HCT116 (cell line): ENCODE measurements around the gene MGME1. TPM values are rescaled to one million over a fixed set of nuclear protein-coding genes. Genes with fewer than 3 reads are reported as not detected.

Source experiments
- ATAC-seq: fragments of 200-7000 bp; cut with Tn5 transposase; 2 replicates; pipeline ENCODE4 v1.9.1; 2020; ENCODE audit warnings: mild to moderate bottlenecking, moderate library complexity
- BruUV-seq: library from RNA; stranded (reverse); fragments of 400-500 nt; replicated peaks from 2 replicates; lab custom pipeline; 2021; lab: Mats Ljungman, UMichigan
- CTCF ChIA-PET: fragments of 300-600 bp; sonication (Branson Sonifier 250); formaldehyde crosslinking; loops from one replicate; lab custom pipeline; 2021; ENCODE audit warnings: antibody characterized with exemption; lab: Charles Lee
- POLR2A ChIA-PET: fragments of 300-600, 350-600 bp; sonication (Branson Sonifier 250); formaldehyde crosslinking; loops from one replicate; lab custom pipeline; 2021; ENCODE audit warnings: antibody characterized with exemption; lab: Charles Lee
- RAD21 ChIA-PET, 2 experiments: fragments of 300-600 bp; sonication (Branson Sonifier 250); formaldehyde crosslinking; loops; one replicate each; lab custom pipeline; 2023; ENCODE audit warnings: low total read pairs in 2 of 2; ENCODE audit not compliant: uncharacterized antibody in 2 of 2, unreplicated experiment in 2 of 2, low non-redundant PET in 1 of 2; lab: Charles Lee
- DNase-seq: peaks from one replicate; pipeline ENCODE4 v3.0.0-alpha.2; 2010; ENCODE audit warnings: low read depth, low spot score
- H2AFZ ChIP-seq: fragments of 200-600 bp; shearing (Covaris generic), sonication (generic); 2 replicates; pipeline ENCODE4 v1.6.1; 2017; ENCODE audit warnings: low read depth, mixed run types, mixed read lengths, antibody characterized with exemption, low read length; ENCODE audit not compliant: poor library complexity, severe bottlenecking
- H3K27ac ChIP-seq: 2 replicates; pipeline ENCODE4 v1.5.1; 2012; ENCODE audit warnings: low read depth, low read length
- H3K27me3 ChIP-seq: fragments of 200-600 bp; sonication (generic); 2 replicates; pipeline ENCODE4 v1.6.1; 2016; ENCODE audit warnings: mixed run types, low read length, mixed read lengths; ENCODE audit not compliant: insufficient read depth
- H3K36me3 ChIP-seq, 2 experiments: fragments of 200-500 bp in 1 of 2; fragments of 200-600 bp in 1 of 2; sonication (Bioruptor generic) in 1 of 2; sonication (generic) in 1 of 2; 2 replicates each; pipeline versions ENCODE4 v1.5.1 to v1.6.1; 2014 to 2016; ENCODE audit warnings: low read length in 2 of 2, inconsistent platforms in 1 of 2, mixed read lengths in 1 of 2, mixed run types in 1 of 2; ENCODE audit not compliant: insufficient read depth in 2 of 2, control insufficient read depth in 1 of 2
- H3K4me1 ChIP-seq, 2 experiments: fragments of 200-600 bp in 1 of 2; sonication (generic) in 1 of 2; 2 replicates each; pipeline versions ENCODE4 v1.5.1 to v1.6.1; 2012 to 2017; ENCODE audit warnings: low read length in 2 of 2, inconsistent platforms in 1 of 2, mild to moderate bottlenecking in 1 of 2, mixed read lengths in 1 of 2, mixed run types in 1 of 2, moderate library complexity in 1 of 2; ENCODE audit not compliant: insufficient read depth in 2 of 2, control insufficient read depth in 1 of 2
- H3K4me2 ChIP-seq: fragments of 200-600 bp; sonication (generic); 2 replicates; pipeline ENCODE4 v1.6.1; 2017; ENCODE audit warnings: mixed run types, low read length, mixed read lengths
- H3K4me3 ChIP-seq, 2 experiments: fragments of 200-600 bp in 1 of 2; sonication (generic) in 1 of 2; replicated peaks in 1 of 2; 2 replicates each; pipeline ENCODE4 v1.5.1; 2011 to 2016; ENCODE audit warnings: low read length in 2 of 2, control low read depth in 1 of 2, low read depth in 1 of 2, mild to moderate bottlenecking in 1 of 2, mixed read lengths in 1 of 2, mixed run types in 1 of 2
- H3K79me2 ChIP-seq: fragments of 200-600 bp; sonication (generic); 2 replicates; pipeline ENCODE4 v1.6.1; 2017; ENCODE audit warnings: mild to moderate bottlenecking, mixed run types, low read length, moderate library complexity, mixed read lengths; ENCODE audit not compliant: insufficient read depth
- H3K9ac ChIP-seq: fragments of 200-600 bp; sonication (generic); 2 replicates; pipeline ENCODE4 v1.6.1; 2016; ENCODE audit warnings: low read length, mixed read lengths
- H3K9me2 ChIP-seq: fragments of 200-600 bp; sonication (generic), shearing (Covaris generic); 2 replicates; pipeline ENCODE4 v1.6.1; 2017; ENCODE audit warnings: mixed run types, mild to moderate bottlenecking, moderate library complexity; ENCODE audit not compliant: insufficient read depth
- H3K9me3 ChIP-seq, 2 experiments: fragments of 200-500 bp in 1 of 2; fragments of 200-600 bp in 1 of 2; sonication (Bioruptor generic) in 1 of 2; sonication (generic) in 1 of 2; 2 replicates each; pipeline ENCODE4 v1.6.1; 2014 to 2017; ENCODE audit warnings: low read length in 2 of 2, mixed read lengths in 2 of 2, inconsistent platforms in 1 of 2, low read depth in 1 of 2, mild to moderate bottlenecking in 1 of 2, mixed run types in 1 of 2, moderate library complexity in 1 of 2; ENCODE audit not compliant: control insufficient read depth in 1 of 2, insufficient read depth in 1 of 2
- H4K20me1 ChIP-seq: fragments of 200-600 bp; sonication (generic), shearing (Covaris generic); 2 replicates; pipeline ENCODE4 v1.6.1; 2017; ENCODE audit warnings: mixed run types, mild to moderate bottlenecking, moderate library complexity; ENCODE audit not compliant: insufficient read depth
- ATF3 ChIP-seq: IDR thresholded peaks from 2 replicates; pipeline ENCODE4 v1.6.1; 2012
- CBX3 ChIP-seq: IDR thresholded peaks from 2 replicates; pipeline ENCODE4 v1.6.1; 2012; ENCODE audit warnings: low read depth
- CEBPB ChIP-seq: IDR thresholded peaks from 2 replicates; pipeline ENCODE4 v1.6.1; 2012; ENCODE audit warnings: low read depth
- CTCF ChIP-seq, 3 experiments: fragments of 200-600 bp in 1 of 3; sonication (generic) in 1 of 3; IDR thresholded peaks in 2 of 3; conservative IDR thresholded peaks in 1 of 3; 2 replicates each; pipeline ENCODE4 v1.5.1; 2012 to 2017; ENCODE audit warnings: low read depth in 2 of 3, low read length in 2 of 3, antibody characterized with exemption in 1 of 3, borderline replicate concordance in 1 of 3, control low read depth in 1 of 3, mild to moderate bottlenecking in 1 of 3, mixed read lengths in 1 of 3, mixed run types in 1 of 3, moderate library complexity in 1 of 3; ENCODE audit not compliant: insufficient read depth in 1 of 3
- FOSL1 ChIP-seq: IDR thresholded peaks from 2 replicates; pipeline ENCODE4 v1.6.1; 2012; ENCODE audit warnings: low read depth
- JUND ChIP-seq: IDR thresholded peaks from 2 replicates; pipeline ENCODE4 v1.6.1; 2012
- POLR2AphosphoS5 ChIP-seq: IDR thresholded peaks from 2 replicates; pipeline ENCODE4 v1.6.1; 2011; ENCODE audit warnings: mild to moderate bottlenecking, low read depth, low read length, moderate library complexity
- RAD21 ChIP-seq: IDR thresholded peaks from 2 replicates; pipeline ENCODE4 v1.6.1; 2012; ENCODE audit warnings: low read depth, mild to moderate bottlenecking
- REST ChIP-seq: IDR thresholded peaks from 2 replicates; pipeline ENCODE4 v1.6.1; 2012; ENCODE audit warnings: low read depth
- SIN3A ChIP-seq: IDR thresholded peaks from 2 replicates; pipeline ENCODE4 v1.6.1; 2012; ENCODE audit warnings: low read depth
- SP1 ChIP-seq: IDR thresholded peaks from 2 replicates; pipeline ENCODE4 v1.6.1; 2012; ENCODE audit warnings: low read depth
- SRF ChIP-seq: IDR thresholded peaks from 2 replicates; pipeline ENCODE4 v1.6.1; 2012; ENCODE audit warnings: low read depth
- YY1 ChIP-seq: IDR thresholded peaks from 2 replicates; pipeline ENCODE4 v1.6.1; 2011; ENCODE audit warnings: low read length, low read depth, moderate library complexity, mild to moderate bottlenecking; ENCODE audit not compliant: insufficient replicate concordance; ENCODE audit errors: extremely low read depth
- ZFX ChIP-seq: fragments of 450-650 bp; IDR thresholded peaks from 2 replicates; pipeline ENCODE4 v1.6.1; 2017
- ZNF274 ChIP-seq: fragments of 200-500 bp; sonication (Bioruptor generic); IDR thresholded peaks from 2 replicates; pipeline ENCODE4 v1.6.1; 2014; ENCODE audit warnings: mild to moderate bottlenecking, low read depth, low read length, inconsistent platforms
- intact Hi-C: fragments of 100-400 bp; cut with micrococcal nuclease; formaldehyde crosslinking; loops from 2 replicates; pipeline ENCODE4 v1.10.0; 2022
- total RNA-seq: library from RNA; stranded (reverse); gene quantifications from one replicate; pipeline ENCODE4 v1.2.1, GENCODE V29; 2021; ENCODE audit not compliant: unreplicated experiment

MGME1 gene
- total RNA-seq, 1 experiment from 2014 or later, result 37.1 TPM

GRCh38 chr20:17925940-17926300 is 42.9 kb upstream of the MGME1 start:
- H4K20me1 ChIP-seq, result no peaks in the 10 kb centered on the region
- H3K79me2 ChIP-seq, result no peaks in the 10 kb centered on the region
- ATAC-seq, result no peak
- no peak overlapping the region for H3K27ac ChIP-seq
- H3K4me3 ChIP-seq, result no peak overlapping the region
- RAD21 ChIA-PET, result no interaction called here
- H3K9me3 ChIP-seq, result no peaks in the 10 kb centered on the region
- no TSS peak for BruUV-seq
- no peak for DNase-seq
- H3K4me2 ChIP-seq, result no peak overlapping the region
- H3K4me1 ChIP-seq, result peaks cover 0 to 3% of the 10 kb centered on the region in 2 experiments; a peak in 1 of 4 replicates
- no peak for TF ChIP-seq YY1
- no peak for TF ChIP-seq ATF3
- TF ChIP-seq SP1, result no peak
- no peak for TF ChIP-seq SRF
- no peak for TF ChIP-seq FOSL1
- TF ChIP-seq ZNF274, result no peak
- no peak for TF ChIP-seq CTCF (IDR thresholded peaks at IDR 0.05 in 2 of 3, conservative IDR thresholded peaks at IDR 0.05 in 1 of 3; ENCODE audit: borderline replicate concordance in 1 of 3, insufficient read depth in 1 of 3, low read depth in 2 of 3, low read length in 2 of 3)
- TF ChIP-seq SIN3A, result no peak
- no peak overlapping the region for H2AFZ ChIP-seq
- intact Hi-C loops, result no loop called here
- POLR2A ChIA-PET, result no interaction called here
- no peaks in the 10 kb centered on the region for H3K36me3 ChIP-seq
- CTCF ChIA-PET, result no interaction called here
- no peak overlapping the region for H3K9ac ChIP-seq
- no peaks in the 10 kb centered on the region for H3K27me3 ChIP-seq
- no peaks in the 10 kb centered on the region for H3K9me2 ChIP-seq

GRCh38 chr20:17928211-17928611 is 40.6 kb upstream of the MGME1 start:
- ATAC-seq, result no peak
- ChIA-PET POLR2A (no interaction called here), RAD21 (no interaction called here)

More at GRCh38 chr20:17928211-17928611, 40.6 kb upstream of the MGME1 start:
- Histone ChIP-seq H3K27ac (no peak overlapping the region), H3K27me3 (no peaks in the 10 kb centered on the region), H3K4me3 (no peak overlapping the region), H2AFZ (no peak overlapping the region), H3K9me2 (no peaks in the 10 kb centered on the region), H3K36me3 (no peaks in the 10 kb centered on the region), H3K4me1 (peaks cover 0 to 3% of the 10 kb centered on the region in 2 experiments; a peak in 1 of 4 replicates), H3K79me2 (no peaks in the 10 kb centered on the region), H3K9me3 (no peaks in the 10 kb centered on the region), H4K20me1 (no peaks in the 10 kb centered on the region), H3K9ac (no peak overlapping the region), H3K4me2 (no peak overlapping the region)
- DNase-seq, result no peak
- no TSS peak for BruUV-seq
- no peak for TF ChIP-seq SIN3A
- TF ChIP-seq SP1, result no peak
- no peak for TF ChIP-seq JUND
- TF ChIP-seq YY1, result no peak
- no peak for TF ChIP-seq RAD21
- TF ChIP-seq SRF, result no peak
- TF ChIP-seq ZFX, result no peak
- no peak for TF ChIP-seq CEBPB
- TF ChIP-seq REST, result no peak
- TF ChIP-seq POLR2AphosphoS5, result no peak
- no peak for TF ChIP-seq CBX3
- no peak for TF ChIP-seq ATF3
- CTCF ChIA-PET, result no interaction called here
- intact Hi-C loops, result no loop called here
